HepG2 (cell line): ENCODE data around the gene PIGV. TPM values are rescaled to one million over a fixed set of nuclear protein-coding genes. Genes with fewer than 3 reads are reported as not detected.

Experiments used
- AGO2 ChIP-seq: fragments of 200-400 bp; formaldehyde crosslinking; optimal IDR thresholded peaks from 2 replicates; pipeline ENCODE3; 2017; ENCODE audit warnings: mild to moderate bottlenecking, low read depth, low read length, moderate library complexity
- AHR ChIP-seq: IDR thresholded peaks from 2 replicates; pipeline ENCODE4 v1.6.1; 2018; ENCODE audit warnings: missing genetic modification reagents, missing compliant biosample characterization
- EEA1 ChIP-seq: sonication (generic); formaldehyde crosslinking; IDR thresholded peaks from 2 replicates; pipeline ENCODE4 v1.5.1; 2020; ENCODE audit warnings: mild to moderate bottlenecking, missing genetic modification reagents, borderline replicate concordance
- FIP1L1 ChIP-seq: fragments of 200-400 bp; formaldehyde crosslinking; IDR thresholded peaks from 2 replicates; pipeline ENCODE4 v1.6.1; 2018; ENCODE audit warnings: low read depth, mild to moderate bottlenecking, low read length, moderate library complexity, borderline replicate concordance; ENCODE audit not compliant: insufficient read depth
- GPN1 ChIP-seq: sonication (generic); formaldehyde crosslinking; IDR thresholded peaks from 2 replicates; pipeline ENCODE4 v1.5.1; 2020; ENCODE audit warnings: missing genetic modification reagents, borderline replicate concordance
- HNRNPL ChIP-seq: fragments of 200-400 bp; formaldehyde crosslinking; IDR thresholded peaks from 2 replicates; pipeline ENCODE4 v1.6.1; 2017; ENCODE audit warnings: mild to moderate bottlenecking, low read depth, low read length
- NR2F6 ChIP-seq, 2 experiments: IDR thresholded peaks; 2 replicates each; pipeline ENCODE4 v1.6.1; 2016; ENCODE audit warnings: antibody characterized with exemption in 1 of 2, mild to moderate bottlenecking in 1 of 2
- PHF20 ChIP-seq: sonication (generic); formaldehyde crosslinking; IDR thresholded peaks from 2 replicates; pipeline ENCODE4 v1.5.0; 2020; ENCODE audit warnings: mild to moderate bottlenecking, missing genetic modification reagents
- RFX5 ChIP-seq: IDR thresholded peaks from 2 replicates; pipeline ENCODE4 v1.6.1; 2011; ENCODE audit warnings: low read depth, low read length, improper control_type of control experiment
- SMAD9 ChIP-seq: sonication (generic); formaldehyde crosslinking; IDR thresholded peaks from 2 replicates; pipeline ENCODE4 v1.5.1; 2020; ENCODE audit warnings: mild to moderate bottlenecking, missing genetic modification reagents
- TBX2 ChIP-seq: sonication (generic); formaldehyde crosslinking; IDR thresholded peaks from 2 replicates; pipeline ENCODE4 v1.5.0; 2020; ENCODE audit warnings: missing genetic modification reagents, mild to moderate bottlenecking, borderline replicate concordance
- THAP11 ChIP-seq: IDR thresholded peaks from 2 replicates; pipeline ENCODE4 v1.6.1; 2016; ENCODE audit warnings: missing biosample characterization, missing genetic modification reagents
- ZKSCAN8 ChIP-seq: IDR thresholded peaks from 2 replicates; pipeline ENCODE4 v1.6.1; 2016; ENCODE audit warnings: borderline replicate concordance, missing genetic modification reagents, missing compliant biosample characterization
- ZNF256 ChIP-seq: sonication (generic); formaldehyde crosslinking; conservative IDR thresholded peaks from 2 replicates; pipeline ENCODE4 v1.4.0; 2020; ENCODE audit warnings: missing genetic modification reagents
- ZNF329 ChIP-seq: sonication (generic); formaldehyde crosslinking; IDR thresholded peaks from 2 replicates; pipeline ENCODE4 v1.9.0; 2021; ENCODE audit warnings: low read depth, mild to moderate bottlenecking, missing genetic modification reagents
- ZNF430 ChIP-seq: sonication (generic); formaldehyde crosslinking; IDR thresholded peaks from 2 replicates; pipeline ENCODE4 v1.9.0; 2021; ENCODE audit warnings: mild to moderate bottlenecking, missing genetic modification reagents
- ZNF558 ChIP-seq: sonication (generic); formaldehyde crosslinking; IDR thresholded peaks from 2 replicates; pipeline ENCODE4 v1.9.0; 2022; ENCODE audit warnings: mild to moderate bottlenecking, missing genetic modification reagents, borderline replicate concordance
- ZNF720 ChIP-seq: sonication (generic); formaldehyde crosslinking; IDR thresholded peaks from 2 replicates; pipeline ENCODE4 v1.4.0; 2020; ENCODE audit warnings: missing genetic modification reagents
- ZNF775 ChIP-seq: sonication (generic); formaldehyde crosslinking; IDR thresholded peaks from 2 replicates; pipeline ENCODE4 v1.4.0; 2020; ENCODE audit warnings: missing genetic modification reagents, mild to moderate bottlenecking, moderate library complexity, borderline replicate concordance
- ZNF788 ChIP-seq: sonication (generic); formaldehyde crosslinking; IDR thresholded peaks from 2 replicates; pipeline ENCODE4 v1.5.0; 2020; ENCODE audit warnings: mild to moderate bottlenecking, missing genetic modification reagents, borderline replicate concordance
- polyA plus RNA-seq, 8 experiments: library from polyadenylated mRNA; depleted of rRNA in 3 of 8; stranded (reverse) in 7 of 8; unstranded in 1 of 8; fragments of >200 nt; fragmentation: Illumina TruSeq in 4 of 8; extraction: Trizol in 4 of 8; gene quantifications; 2 replicates each; pipeline versions ENCODE4 v1.2.1 to v1.2.3, GENCODE V29; 2011 to 2016; ENCODE audit warnings: low read depth in 4 of 8, missing spikeins in 1 of 8, mixed read lengths in 1 of 8; ENCODE audit not compliant: insufficient read depth in 1 of 8
- total RNA-seq, 5 experiments: library from RNA; depleted of rRNA; stranded (reverse); fragments of >200 nt; fragmentation: Illumina TruSeq; extraction: Trizol; gene quantifications; 2 replicates each; pipeline ENCODE4 v1.2.3, GENCODE V29; 2016; ENCODE audit warnings: low read depth in 1 of 5
- TF ChIP-seq, protein P1 (sequence below): sonication (generic); formaldehyde crosslinking; IDR thresholded peaks from 2 replicates; pipeline ENCODE4 v1.5.0; 2020; ENCODE audit warnings: mild to moderate bottlenecking, missing genetic modification reagents
- TF ChIP-seq, protein P2 (sequence below): sonication (generic); formaldehyde crosslinking; IDR thresholded peaks from 2 replicates; pipeline ENCODE4 v1.4.0; 2020; ENCODE audit warnings: missing genetic modification reagents, borderline replicate concordance

The PIGV gene
- total and polyA plus RNA-seq, 2 of the 13 experiments (the other 11 are each of a cell fraction or from before 2014, with no cell fraction given): 13.5 to 22.7 TPM

DNA sequence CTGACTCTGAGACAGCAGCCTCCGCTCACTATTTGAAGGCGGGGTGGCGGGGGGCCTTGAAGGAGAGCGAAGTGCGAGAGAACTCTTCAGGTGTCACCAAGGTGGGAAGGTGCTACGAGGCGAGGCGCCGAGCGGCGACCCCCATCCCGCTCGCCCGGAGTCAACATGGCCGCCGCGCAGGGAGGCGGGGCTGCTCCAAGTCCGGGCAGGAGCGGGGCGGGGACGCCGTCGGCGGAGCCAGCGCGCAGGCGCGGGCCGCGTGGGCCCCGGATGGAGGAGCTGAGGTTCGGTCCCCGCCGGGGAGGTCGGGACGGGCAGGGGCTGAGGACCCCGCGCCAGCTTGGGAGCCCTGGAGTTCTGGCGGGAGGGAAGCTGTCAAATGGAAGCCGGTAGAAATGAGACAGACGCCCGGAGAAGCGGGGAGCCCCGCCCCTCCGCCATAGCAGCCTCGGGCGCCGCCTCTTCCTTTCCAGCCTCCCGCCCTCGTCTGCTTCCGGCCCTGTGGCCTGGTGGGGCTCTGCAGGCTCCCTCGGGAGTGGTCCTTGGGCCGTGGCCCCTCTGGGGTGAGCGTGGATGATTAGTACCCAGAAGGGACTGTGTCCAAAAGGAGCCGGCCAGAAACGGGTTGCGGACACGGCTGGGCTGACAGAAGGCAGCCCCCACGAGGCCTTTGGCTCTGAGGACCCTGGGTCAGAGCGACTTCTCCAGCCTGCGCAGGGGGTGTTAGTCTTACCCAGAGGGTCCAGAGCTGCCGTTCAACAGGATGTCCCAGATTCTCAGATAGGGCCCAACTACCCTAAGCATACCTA is at the start of gene PIGV (continued):
- TF ChIP-seq, protein P1, sequence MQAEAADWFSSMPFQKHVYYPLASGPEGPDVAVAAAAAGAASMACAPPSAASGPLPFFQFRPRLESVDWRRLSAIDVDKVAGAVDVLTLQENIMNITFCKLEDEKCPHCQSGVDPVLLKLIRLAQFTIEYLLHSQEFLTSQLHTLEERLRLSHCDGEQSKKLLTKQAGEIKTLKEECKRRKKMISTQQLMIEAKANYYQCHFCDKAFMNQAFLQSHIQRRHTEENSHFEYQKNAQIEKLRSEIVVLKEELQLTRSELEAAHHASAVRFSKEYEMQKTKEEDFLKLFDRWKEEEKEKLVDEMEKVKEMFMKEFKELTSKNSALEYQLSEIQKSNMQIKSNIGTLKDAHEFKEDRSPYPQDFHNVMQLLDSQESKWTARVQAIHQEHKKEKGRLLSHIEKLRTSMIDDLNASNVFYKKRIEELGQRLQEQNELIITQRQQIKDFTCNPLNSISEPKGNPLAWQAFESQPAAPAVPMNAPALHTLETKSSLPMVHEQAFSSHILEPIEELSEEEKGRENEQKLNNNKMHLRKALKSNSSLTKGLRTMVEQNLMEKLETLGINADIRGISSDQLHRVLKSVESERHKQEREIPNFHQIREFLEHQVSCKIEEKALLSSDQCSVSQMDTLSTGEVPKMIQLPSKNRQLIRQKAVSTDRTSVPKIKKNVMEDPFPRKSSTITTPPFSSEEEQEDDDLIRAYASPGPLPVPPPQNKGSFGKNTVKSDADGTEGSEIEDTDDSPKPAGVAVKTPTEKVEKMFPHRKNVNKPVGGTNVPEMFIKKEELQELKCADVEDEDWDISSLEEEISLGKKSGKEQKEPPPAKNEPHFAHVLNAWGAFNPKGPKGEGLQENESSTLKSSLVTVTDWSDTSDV: no peak
- no peak for TF ChIP-seq ZNF558 (CRISPR knock-in tag)
- TF ChIP-seq, protein P2, sequence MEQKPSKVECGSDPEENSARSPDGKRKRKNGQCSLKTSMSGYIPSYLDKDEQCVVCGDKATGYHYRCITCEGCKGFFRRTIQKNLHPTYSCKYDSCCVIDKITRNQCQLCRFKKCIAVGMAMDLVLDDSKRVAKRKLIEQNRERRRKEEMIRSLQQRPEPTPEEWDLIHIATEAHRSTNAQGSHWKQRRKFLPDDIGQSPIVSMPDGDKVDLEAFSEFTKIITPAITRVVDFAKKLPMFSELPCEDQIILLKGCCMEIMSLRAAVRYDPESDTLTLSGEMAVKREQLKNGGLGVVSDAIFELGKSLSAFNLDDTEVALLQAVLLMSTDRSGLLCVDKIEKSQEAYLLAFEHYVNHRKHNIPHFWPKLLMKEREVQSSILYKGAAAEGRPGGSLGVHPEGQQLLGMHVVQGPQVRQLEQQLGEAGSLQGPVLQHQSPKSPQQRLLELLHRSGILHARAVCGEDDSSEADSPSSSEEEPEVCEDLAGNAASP (CRISPR knock-in tag): no peak
- TF ChIP-seq ZNF329 (CRISPR knock-in tag): 0 out of 2 replicates have a peak, but pooled peaks have one; percentile 23
- TF ChIP-seq TBX2 (CRISPR knock-in tag): 0 out of 2 replicates have a peak, but pooled peaks have one; percentile 20
- TF ChIP-seq RFX5: peak; percentile 6; the same call in 1 of the 2 replicates
- TF ChIP-seq ZNF256: no peak
- TF ChIP-seq NR2F6 (IDR thresholded peaks at IDR 0.05): no peak; the same call in 1 of the 2 replicates
- no peak; the same call in 1 of the 2 replicates for TF ChIP-seq NR2F6 (CRISPR knock-in tag; IDR thresholded peaks at IDR 0.05)
- TF ChIP-seq AHR (CRISPR knock-in tag): peak; percentile 41; the same call in 1 of the 2 replicates
- TF ChIP-seq SMAD9: no peak
- TF ChIP-seq FIP1L1: 0 out of 2 replicates have a peak, but pooled peaks have one; percentile 44
- no peak for TF ChIP-seq HNRNPL
- no peak; the same call in 1 of the 2 replicates for TF ChIP-seq ZNF788 (CRISPR knock-in tag)
- no peak for TF ChIP-seq ZNF430
- TF ChIP-seq THAP11 (CRISPR knock-in tag): peak; percentile 73
- TF ChIP-seq EEA1 (CRISPR knock-in tag): no peak
- TF ChIP-seq ZNF775 (CRISPR knock-in tag): no peak
- peak; percentile 51; the same call in 1 of the 2 replicates for TF ChIP-seq PHF20
- no peak for TF ChIP-seq ZKSCAN8 (CRISPR knock-in tag)
- TF ChIP-seq ZNF720 (CRISPR knock-in tag): no peak
- TF ChIP-seq AGO2: peak; percentile 86
- TF ChIP-seq GPN1: no peak
